Peyer's patch (tissue), 4 donors: Measurements from ENCODE around the gene CA5A. TPM values are rescaled to one million over a fixed set of nuclear protein-coding genes. Genes with fewer than 3 reads are reported as not detected.

Experiments
- DNase-seq, 3 donors: peaks; one replicate each; pipeline ENCODE4 v3.0.0-alpha.2; 2017 to 2019
- H3K27ac ChIP-seq, 4 donors: fragments of 200-600 bp; sonication (generic); one replicate each; pipeline ENCODE4 v1.5.1; 2016 to 2019
- H3K27me3 ChIP-seq, 2 donors: fragments of 200-600 bp; sonication (generic); one replicate each; pipeline ENCODE4 v1.5.1; 2019
- H3K36me3 ChIP-seq, 3 donors: fragments of 200-600 bp; sonication (generic); one replicate each; pipeline ENCODE4 v1.5.1; 2016 to 2019
- H3K4me1 ChIP-seq, 4 donors: fragments of 200-600 bp; sonication (generic); one replicate each; pipeline ENCODE4 v1.5.1; 2016 to 2019
- H3K4me3 ChIP-seq, 4 donors: fragments of 200-600 bp; sonication (generic); 1 replicate in 3 of 4; 2 replicates in 1 of 4; pipeline ENCODE4 v1.5.1; 2016 to 2019; ENCODE audit warnings: mild to moderate bottlenecking in 1 of 4
- H3K9me3 ChIP-seq, 4 donors: fragments of 200-600 bp; sonication (generic); one replicate each; pipeline ENCODE4 v1.5.1; 2016 to 2019; ENCODE audit warnings: mild to moderate bottlenecking in 1 of 4
- POLR2A ChIP-seq, 2 donors: fragments of 450-650 bp; IDR thresholded peaks; one replicate each; pipeline ENCODE4 v1.5.1; 2017; ENCODE audit warnings: antibody characterized with exemption in 2 of 2, mild to moderate bottlenecking in 2 of 2, moderate library complexity in 2 of 2
- total RNA-seq, 4 donors: library from RNA; depleted of rRNA; stranded (reverse); fragments of >200 nt; gene quantifications; one replicate each; pipeline ENCODE4 v1.1.0, GENCODE V29; 2016
- TF ChIP-seq, protein P1 (sequence below), 6 experiments: fragments of 450-650 bp in 4 of 6; fragments of 200-600 bp in 2 of 6; sonication (generic) in 1 of 6; IDR thresholded peaks; one replicate each; pipeline ENCODE4 v1.5.1; 2017 to 2019; ENCODE audit warnings: antibody characterized with exemption in 6 of 6, mild to moderate bottlenecking in 3 of 6, moderate library complexity in 1 of 6

The CA5A gene
- total RNA-seq, 4 donors from 2014 or later, result not detected

DNA sequence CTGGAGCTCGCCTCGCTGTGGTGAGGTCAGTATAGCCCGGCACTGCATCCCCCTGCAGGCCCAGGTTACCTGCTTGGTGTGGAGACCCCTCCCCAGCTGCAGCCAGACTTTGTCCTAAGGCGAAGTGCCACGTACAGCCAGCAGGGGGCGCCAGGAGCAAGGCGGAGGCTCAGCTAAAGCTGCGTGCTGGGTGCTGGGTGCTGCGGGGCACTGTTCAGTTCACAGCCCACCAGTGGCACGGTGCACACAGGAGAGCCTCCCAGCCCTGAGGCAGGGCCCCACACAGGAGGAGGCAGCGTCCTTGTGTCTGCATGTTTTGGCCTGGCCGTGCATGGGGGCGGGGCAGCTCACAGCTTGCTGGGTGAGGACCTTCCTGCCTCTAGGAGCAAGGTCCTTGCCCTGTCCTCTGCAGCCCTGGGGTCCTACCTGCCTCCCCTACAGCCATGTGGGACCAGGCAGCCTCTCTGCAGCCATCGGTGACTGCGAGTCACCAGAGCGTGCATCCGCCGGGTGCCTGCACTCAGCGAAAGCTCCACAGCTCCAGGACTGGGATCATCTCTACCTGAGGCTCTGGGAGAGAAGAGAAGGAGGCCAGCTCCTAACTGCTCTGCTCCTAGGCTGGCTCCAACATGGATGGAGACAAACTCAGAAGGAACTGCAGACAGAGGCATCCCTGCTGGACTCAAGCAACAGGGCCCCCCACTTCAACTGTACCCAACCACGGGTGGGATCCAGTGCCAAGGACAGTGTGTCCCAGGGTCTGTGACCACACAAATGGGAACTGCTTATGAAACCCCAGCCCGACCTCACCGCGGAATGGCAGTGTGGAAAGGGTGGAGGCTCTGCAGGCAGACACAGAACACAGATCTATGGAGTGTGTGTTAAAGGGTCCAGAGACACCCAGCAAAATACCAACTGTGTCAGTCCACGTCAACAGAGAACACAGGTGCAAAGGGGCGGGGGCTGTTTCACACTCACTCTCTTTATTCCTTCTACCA, 86.0 kb downstream of the CA5A start:
- Histone ChIP-seq H3K27me3 (no peaks in the 10 kb centered on the region), H3K36me3 (peaks cover 0 to 10% (median 0%) of the 10 kb centered on the region in 3 donors), H3K9me3 (no peaks in the 10 kb centered on the region), H3K27ac (peak overlapping the region in 2 of 4 donors; percentile 9 to 31), H3K4me3 (peak overlapping the region in 1 of 4 donors; percentile 34), H3K4me1 (peaks cover 4 to 47% (median 14%) of the 10 kb centered on the region in 4 donors)
- DNase-seq, result peak; percentile 65 to 82 (median 81)
- TF ChIP-seq, protein P1, sequence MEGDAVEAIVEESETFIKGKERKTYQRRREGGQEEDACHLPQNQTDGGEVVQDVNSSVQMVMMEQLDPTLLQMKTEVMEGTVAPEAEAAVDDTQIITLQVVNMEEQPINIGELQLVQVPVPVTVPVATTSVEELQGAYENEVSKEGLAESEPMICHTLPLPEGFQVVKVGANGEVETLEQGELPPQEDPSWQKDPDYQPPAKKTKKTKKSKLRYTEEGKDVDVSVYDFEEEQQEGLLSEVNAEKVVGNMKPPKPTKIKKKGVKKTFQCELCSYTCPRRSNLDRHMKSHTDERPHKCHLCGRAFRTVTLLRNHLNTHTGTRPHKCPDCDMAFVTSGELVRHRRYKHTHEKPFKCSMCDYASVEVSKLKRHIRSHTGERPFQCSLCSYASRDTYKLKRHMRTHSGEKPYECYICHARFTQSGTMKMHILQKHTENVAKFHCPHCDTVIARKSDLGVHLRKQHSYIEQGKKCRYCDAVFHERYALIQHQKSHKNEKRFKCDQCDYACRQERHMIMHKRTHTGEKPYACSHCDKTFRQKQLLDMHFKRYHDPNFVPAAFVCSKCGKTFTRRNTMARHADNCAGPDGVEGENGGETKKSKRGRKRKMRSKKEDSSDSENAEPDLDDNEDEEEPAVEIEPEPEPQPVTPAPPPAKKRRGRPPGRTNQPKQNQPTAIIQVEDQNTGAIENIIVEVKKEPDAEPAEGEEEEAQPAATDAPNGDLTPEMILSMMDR (IDR thresholded peaks at IDR 0.05), result peak; percentile 78 to 94 (median 92)
- TF ChIP-seq POLR2A (IDR thresholded peaks at IDR 0.05), result no peak

DNA sequence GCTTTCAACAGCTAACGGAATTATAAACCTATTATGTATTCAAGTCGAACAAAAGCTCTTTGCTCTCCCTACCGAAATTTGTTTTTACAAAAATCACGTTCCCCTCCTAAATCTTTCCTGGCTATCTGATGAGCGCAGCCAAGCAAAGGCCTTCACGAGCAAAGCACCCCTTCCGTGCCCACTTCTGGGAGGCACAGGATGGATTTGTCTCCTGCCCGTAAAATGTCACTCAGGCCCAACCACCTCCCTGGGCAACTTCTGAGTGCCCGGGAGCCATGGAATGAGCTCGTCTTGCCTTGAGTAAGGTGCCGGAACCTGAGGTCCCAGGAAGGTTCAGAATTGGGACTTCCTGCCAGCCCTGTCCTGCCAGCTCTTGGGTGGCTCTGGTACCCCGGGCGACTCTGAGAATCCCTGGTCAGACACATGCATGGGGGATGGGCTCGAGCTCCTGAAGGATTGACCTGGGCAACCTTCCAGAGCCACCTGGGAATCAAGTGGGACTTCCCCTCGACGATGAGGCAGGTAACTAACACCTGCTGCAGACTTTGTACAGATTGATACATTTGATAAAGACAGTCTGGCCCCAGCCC, 86.8 kb downstream of the CA5A start:
- peaks cover 0 to 10% (median 0%) of the 10 kb centered on the region in 3 donors for H3K36me3 ChIP-seq
- H3K4me1 ChIP-seq, result peaks cover 4 to 40% (median 11%) of the 10 kb centered on the region in 4 donors
- peak overlapping the region in 1 of 4 donors; percentile 34 for H3K4me3 ChIP-seq
- no peaks in the 10 kb centered on the region for H3K27me3 ChIP-seq
- H3K9me3 ChIP-seq, result no peaks in the 10 kb centered on the region
- H3K27ac ChIP-seq, result peak overlapping the region in 1 of 4 donors; percentile 9
- DNase-seq, result peak in 1 of 3 donors; percentile 66
- TF ChIP-seq POLR2A (IDR thresholded peaks at IDR 0.05), result no peak
- TF ChIP-seq, protein P1 (IDR thresholded peaks at IDR 0.05), result no peak

DNA sequence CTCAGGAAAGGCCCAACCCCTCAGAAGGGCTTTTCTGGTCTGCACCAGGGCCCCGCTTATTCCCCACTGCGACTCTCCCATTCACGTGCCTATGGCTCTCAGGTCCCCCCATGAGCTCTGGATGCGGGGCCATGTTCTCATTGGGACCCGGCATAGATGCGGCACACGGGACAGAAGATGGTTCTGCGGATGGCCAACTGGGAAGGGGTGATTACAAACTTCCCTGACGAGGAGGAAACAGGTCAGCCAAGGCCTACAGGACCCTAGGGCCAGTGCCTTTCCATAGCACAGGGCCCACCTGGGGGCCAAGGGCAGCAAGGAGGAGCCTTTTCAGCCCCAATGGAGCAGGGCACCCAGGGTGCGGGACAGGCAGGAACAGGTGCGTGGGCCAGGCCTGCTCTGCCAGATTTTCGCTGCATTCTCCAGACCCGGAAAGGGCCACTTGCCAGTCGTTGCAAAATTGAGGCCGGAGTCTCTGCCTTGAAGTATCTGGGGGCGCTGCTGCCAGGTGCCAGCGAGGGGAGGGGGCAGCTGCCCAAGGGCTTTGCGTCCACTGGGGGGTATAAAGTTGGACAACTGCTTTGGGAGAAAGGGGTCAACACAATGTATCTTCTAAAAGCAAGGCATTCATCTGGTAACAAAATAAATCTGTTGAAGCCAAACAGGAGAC, 87.5 kb downstream of the CA5A start:
- Histone ChIP-seq H3K4me1 (peaks cover 4 to 33% (median 11%) of the 10 kb centered on the region in 4 donors), H3K36me3 (peaks cover 0 to 10% (median 0%) of the 10 kb centered on the region in 3 donors)

DNA sequence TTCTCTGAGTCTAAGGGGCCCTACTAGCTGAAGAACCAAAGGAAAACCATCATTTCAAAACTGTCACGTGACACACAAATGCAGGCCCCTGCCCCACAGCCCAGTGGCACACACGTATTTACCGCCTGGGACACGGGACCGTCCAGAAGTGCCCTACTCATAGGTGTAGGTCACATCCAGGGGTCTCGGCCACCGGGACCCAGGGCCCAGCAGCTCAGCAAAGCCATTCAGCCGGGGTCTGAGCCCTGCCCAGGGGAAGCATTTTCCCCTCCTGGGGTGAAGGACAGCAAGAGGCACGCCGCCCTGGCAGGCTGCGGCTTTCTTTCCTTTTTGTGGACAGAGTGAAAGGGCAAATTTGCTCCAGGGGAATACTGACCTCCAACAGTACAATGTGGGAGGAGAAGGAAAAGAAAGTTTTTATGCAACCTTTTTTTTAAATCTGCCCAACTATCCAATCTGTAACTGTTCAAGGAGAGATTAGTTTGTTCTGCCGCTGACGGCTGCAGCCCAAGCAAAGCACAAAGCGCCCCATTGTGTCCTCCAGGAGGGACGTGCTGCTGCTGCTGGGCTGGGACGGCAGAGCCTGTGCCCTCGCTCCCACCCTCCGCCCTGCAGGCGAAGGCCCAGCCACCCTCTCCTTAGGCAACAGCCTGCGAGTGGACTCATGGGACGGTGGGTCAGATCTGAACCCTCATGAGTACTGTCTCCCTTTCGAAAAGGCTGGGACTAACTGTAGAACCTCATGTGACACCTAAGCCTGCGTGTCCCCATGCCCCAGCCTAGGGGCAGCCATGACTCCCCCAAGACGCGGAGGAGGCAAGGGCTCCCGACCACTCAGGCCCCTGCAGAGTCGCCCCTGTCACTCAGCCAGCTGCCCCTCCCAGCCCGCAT, 88.3 kb downstream of the CA5A start:
- H3K9me3 ChIP-seq, result no peaks in the 10 kb centered on the region
- H3K27ac ChIP-seq, result peak overlapping the region in 1 of 4 donors; percentile 39
- H3K27me3 ChIP-seq, result no peaks in the 10 kb centered on the region
- H3K36me3 ChIP-seq, result peaks cover 0 to 10% (median 0%) of the 10 kb centered on the region in 3 donors
- no peak overlapping the region for H3K4me3 ChIP-seq
- peaks cover 0 to 26% (median 6%) of the 10 kb centered on the region in 4 donors for H3K4me1 ChIP-seq
- TF ChIP-seq, protein P1 (IDR thresholded peaks at IDR 0.05), result no peak
- TF ChIP-seq POLR2A (IDR thresholded peaks at IDR 0.05), result no peak
- DNase-seq, result peak in 1 of 3 donors; percentile 66

More for the DNA sequence above, 87.5 kb downstream of the CA5A start:
- H3K27me3 ChIP-seq, result no peaks in the 10 kb centered on the region
- peak overlapping the region in 1 of 4 donors; percentile 39 for H3K27ac ChIP-seq
- no peak for DNase-seq
- H3K9me3 ChIP-seq, result no peaks in the 10 kb centered on the region
- H3K4me3 ChIP-seq, result no peak overlapping the region
- TF ChIP-seq POLR2A (IDR thresholded peaks at IDR 0.05), result no peak
- TF ChIP-seq, protein P1 (IDR thresholded peaks at IDR 0.05), result no peak
